AG10803 (cell line): ENCODE measurements around the gene MDM2.

Source experiments
- DNase-seq: peaks from one replicate; pipeline ENCODE4 v3.0.0; 2010; ENCODE audit warnings: low read depth
- H3K4me3 ChIP-seq: 2 replicates; pipeline ENCODE4 v1.5.1; 2011; ENCODE audit warnings: mild to moderate bottlenecking, low read length, control low read depth
- TF ChIP-seq, protein P1 (sequence below): conservative IDR thresholded peaks from 2 replicates; pipeline ENCODE4 v1.5.1; 2011; ENCODE audit warnings: mild to moderate bottlenecking, low read length, control low read depth, inconsistent platforms

Gene MDM2

GRCh38 chr12:68765696-68766095 is 42.3 kb upstream of the MDM2 start:
- TF ChIP-seq, protein P1, sequence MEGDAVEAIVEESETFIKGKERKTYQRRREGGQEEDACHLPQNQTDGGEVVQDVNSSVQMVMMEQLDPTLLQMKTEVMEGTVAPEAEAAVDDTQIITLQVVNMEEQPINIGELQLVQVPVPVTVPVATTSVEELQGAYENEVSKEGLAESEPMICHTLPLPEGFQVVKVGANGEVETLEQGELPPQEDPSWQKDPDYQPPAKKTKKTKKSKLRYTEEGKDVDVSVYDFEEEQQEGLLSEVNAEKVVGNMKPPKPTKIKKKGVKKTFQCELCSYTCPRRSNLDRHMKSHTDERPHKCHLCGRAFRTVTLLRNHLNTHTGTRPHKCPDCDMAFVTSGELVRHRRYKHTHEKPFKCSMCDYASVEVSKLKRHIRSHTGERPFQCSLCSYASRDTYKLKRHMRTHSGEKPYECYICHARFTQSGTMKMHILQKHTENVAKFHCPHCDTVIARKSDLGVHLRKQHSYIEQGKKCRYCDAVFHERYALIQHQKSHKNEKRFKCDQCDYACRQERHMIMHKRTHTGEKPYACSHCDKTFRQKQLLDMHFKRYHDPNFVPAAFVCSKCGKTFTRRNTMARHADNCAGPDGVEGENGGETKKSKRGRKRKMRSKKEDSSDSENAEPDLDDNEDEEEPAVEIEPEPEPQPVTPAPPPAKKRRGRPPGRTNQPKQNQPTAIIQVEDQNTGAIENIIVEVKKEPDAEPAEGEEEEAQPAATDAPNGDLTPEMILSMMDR = no peak
- no peak overlapping the region for H3K4me3 ChIP-seq
- DNase-seq = no peak

DNA sequence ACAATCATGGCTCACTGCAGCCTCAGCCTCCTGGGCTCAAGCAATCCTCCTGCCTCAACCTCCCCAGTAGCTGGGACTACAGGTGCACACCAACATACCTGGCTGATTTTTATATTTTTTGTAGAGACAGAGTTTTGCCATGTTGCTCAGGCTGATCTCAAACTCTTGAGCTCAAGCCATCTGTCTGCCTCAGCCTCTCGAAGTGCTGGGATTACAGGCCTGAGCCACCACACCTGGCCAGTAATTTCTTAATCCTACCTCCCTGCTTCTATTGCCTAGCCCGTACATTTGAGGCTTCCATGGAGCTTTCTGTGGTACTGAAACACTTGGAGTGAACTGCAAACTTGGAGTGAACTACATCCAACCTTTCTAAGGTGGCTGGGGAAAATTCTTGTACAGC is 41.3 kb upstream of the MDM2 start:
- TF ChIP-seq, protein P1 = no peak
- no peak for DNase-seq
- H3K4me3 ChIP-seq = no peak overlapping the region

DNA sequence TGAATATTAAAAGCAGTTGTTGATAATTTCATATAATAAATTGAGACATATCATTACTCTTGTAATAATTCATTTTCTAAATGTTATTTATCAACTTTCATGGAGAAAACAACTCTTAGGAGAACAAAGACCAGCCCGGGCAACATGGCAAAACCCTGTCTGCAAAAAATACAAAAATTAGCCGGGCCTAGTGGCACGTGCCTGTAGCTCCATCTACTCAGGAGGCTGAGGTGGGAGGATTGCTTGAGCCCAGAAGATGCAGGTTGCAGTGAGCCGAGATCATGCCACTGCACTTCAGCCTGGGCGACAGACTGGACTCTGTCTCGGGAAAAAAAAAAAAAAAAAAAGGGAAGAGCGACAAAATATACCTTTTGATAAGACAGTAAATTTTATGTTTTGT is 40.8 kb upstream of the MDM2 start:
- no peak for DNase-seq
- TF ChIP-seq, protein P1 = no peak
- no peak overlapping the region for H3K4me3 ChIP-seq

- no peak overlapping the region for H3K4me3 ChIP-seq
- no peak for DNase-seq
- TF ChIP-seq, protein P1 = no peak
Observed at GRCh38 chr12:68768431-68768939, 39.5 kb upstream of the MDM2 start.

- TF ChIP-seq, protein P1 = no peak
- no peak for DNase-seq
- H3K4me3 ChIP-seq = no peak overlapping the region
Observed at GRCh38 chr12:68769941-68770340, 38.0 kb upstream of the MDM2 start.

GRCh38 chr12:68771223-68771925 is 36.6 kb upstream of the MDM2 start:
- TF ChIP-seq, protein P1 = no peak
- DNase-seq = no peak
- H3K4me3 ChIP-seq = no peak overlapping the region

DNA sequence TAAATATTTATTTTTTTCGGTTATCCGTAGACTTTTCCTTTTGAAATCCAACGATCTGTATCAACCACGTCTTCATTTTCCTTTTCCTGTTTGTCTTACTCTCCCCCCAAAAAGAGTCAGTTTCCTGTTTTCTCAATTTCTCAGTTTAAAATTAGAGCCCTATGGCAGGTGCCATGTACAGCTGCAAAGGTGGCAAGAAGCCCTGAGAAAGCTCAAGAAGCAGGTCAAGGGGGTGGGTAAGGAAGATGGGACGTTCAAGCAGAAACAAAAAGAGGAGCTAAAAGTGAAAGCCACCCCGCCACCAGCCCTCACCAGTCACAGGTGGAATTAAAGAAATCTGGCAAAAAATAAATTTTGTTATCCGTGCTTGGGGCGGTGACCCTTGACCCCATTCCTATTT is 35.3 kb upstream of the MDM2 start:
- no peak overlapping the region for H3K4me3 ChIP-seq
- DNase-seq = no peak
- TF ChIP-seq, protein P1 = no peak
